Coronary artery (tissue), 2 donors: ENCODE results near the gene APCDD1L.
A peak's percentile ranks its signal among the peaks of the same experiment; 100 is the strongest.
"Not testable (repeated sequence)": the region's sequence is repeated elsewhere in the genome, so short reads cannot be mapped to it uniquely, and the experiment has no call there.

Experiments used
- DNase-seq: peaks from one replicate; pipeline ENCODE4 v3.0.0-alpha.2; 2017; ENCODE audit warnings: low spot score
- H3K27ac ChIP-seq, 2 donors: fragments of 200-600 bp; sonication (generic); one replicate each; pipeline ENCODE4 v1.5.1; 2016 to 2019
- H3K4me3 ChIP-seq: fragments of 200-600 bp; sonication (generic); 2 replicates; pipeline ENCODE4 v1.5.1; 2016; ENCODE audit warnings: mild to moderate bottlenecking, moderate library complexity
- CTCF ChIP-seq: fragments of 200-600 bp; sonication (generic); IDR thresholded peaks from one replicate; pipeline ENCODE4 v1.5.1; 2019; ENCODE audit warnings: antibody characterized with exemption

Gene APCDD1L

DNA sequence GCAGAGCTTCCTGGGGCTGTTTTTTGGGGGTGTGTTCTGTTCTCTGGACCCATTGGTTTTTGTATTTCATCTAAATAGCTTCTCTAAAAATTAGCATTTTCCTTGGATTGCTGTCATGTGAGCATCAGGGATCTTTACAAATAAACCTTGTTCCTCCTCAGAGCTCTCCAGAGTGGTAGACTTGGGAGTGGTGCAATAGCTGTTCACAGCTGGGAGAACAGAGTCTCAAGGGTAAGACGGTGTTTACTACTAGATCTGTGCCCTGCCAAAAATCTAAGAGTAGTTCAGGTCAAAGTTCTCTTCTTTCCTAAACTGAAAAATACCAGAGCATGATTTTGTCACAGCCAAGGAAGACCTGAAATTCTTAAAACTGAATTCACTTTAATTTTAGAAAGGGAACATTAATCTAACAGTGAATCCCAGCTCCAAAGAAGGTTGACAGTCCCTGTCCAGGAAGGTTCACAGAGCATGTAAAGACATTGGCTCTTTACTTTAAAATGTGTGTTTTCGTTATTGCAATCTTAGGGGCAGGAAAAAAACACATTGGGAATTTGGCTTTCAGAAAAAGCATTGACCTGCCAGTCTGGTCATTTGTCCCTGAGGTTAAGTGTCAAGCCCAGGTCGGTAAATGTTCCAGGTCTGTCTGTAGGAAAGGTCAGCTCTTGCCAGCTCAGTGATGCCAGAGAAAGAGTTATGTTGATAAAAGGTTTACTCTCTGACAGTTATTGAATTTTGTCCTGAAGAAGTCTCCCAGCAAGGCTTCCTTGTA lies 82.8 kb downstream of the APCDD1L start:
- TF ChIP-seq CTCF = no peak
- DNase-seq = no peak
- peak overlapping the region in 1 of 2 donors; percentile 5 for H3K27ac ChIP-seq
- H3K4me3 ChIP-seq = no peak overlapping the region

GRCh38 chr20:58431134-58431533 lies 84.1 kb downstream of the APCDD1L start:
- no peak for TF ChIP-seq CTCF
- H3K27ac ChIP-seq = no peak overlapping the region
- no peak for DNase-seq
- no peak overlapping the region for H3K4me3 ChIP-seq

- Histone ChIP-seq H3K4me3 (no peak overlapping the region), H3K27ac (no peak overlapping the region)
- no peak for TF ChIP-seq CTCF
- no peak for DNase-seq
Observed at GRCh38 chr20:58429303-58429702, 85.9 kb downstream of the APCDD1L start.

- no peak for TF ChIP-seq CTCF
- H3K27ac ChIP-seq = no peak overlapping the region
- DNase-seq = no peak
- no peak overlapping the region for H3K4me3 ChIP-seq
Observed at GRCh38 chr20:58428364-58428763, 86.8 kb downstream of the APCDD1L start.

GRCh38 chr20:58427571-58427970 lies 87.6 kb downstream of the APCDD1L start:
- not testable (repeated sequence) for H3K27ac ChIP-seq, DNase-seq, H3K4me3 ChIP-seq

DNA sequence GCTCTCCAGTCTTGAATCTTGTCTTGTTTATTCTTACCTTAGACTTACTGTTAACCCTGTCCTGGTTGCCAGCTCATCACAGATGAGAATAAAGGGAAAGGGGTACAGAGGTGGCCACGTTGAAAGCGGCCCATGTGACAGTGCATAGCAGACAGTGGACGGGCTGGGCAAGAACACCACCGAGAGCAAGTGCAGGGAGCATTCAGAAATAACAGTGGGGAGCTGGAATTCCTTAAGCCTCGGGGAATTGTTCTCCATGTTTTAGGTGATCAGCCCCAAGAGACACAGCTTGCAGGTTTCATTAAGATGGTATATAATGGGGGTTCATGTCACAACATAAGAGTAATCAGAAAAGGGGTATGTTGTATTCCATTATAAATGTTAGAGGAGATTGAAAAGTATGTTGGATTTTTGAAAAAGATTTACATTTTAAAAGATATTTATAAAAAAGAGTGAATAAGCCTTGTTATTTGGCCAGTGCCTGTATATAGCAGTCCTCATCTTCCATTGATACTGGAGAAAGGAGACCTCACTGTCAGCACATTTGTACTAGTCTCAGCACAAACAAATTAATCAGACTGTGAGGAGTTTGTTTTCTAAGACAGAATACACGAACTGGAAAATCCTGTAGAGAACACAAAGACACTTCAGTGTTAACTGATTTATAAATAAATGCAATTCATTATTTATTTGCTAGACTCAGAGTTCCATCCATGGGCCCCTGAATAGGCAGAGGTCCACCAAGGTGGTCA lies 90.8 kb downstream of the APCDD1L start:
- DNase-seq = no peak
- Histone ChIP-seq H3K27ac (no peak overlapping the region), H3K4me3 (no peak overlapping the region)
- TF ChIP-seq CTCF = no peak

- TF ChIP-seq CTCF = no peak
- no peak overlapping the region for H3K27ac ChIP-seq
- no peak overlapping the region for H3K4me3 ChIP-seq
- no peak for DNase-seq
Observed at GRCh38 chr20:58421497-58421850, 93.7 kb downstream of the APCDD1L start.
